GM19438 (cell line): ENCODE data around the gene TMEFF1.

Experiments used
- ATAC-seq: cut with Tn5 transposase; IDR thresholded peaks from one replicate; pipeline ENCODE4 v1.9.1; 2021; ENCODE audit warnings: low read depth; ENCODE audit not compliant: unreplicated experiment

Gene TMEFF1

GRCh38 chr9:100598641-100599145 lies 125.7 kb downstream of the TMEFF1 start:
- peak; percentile 82 for ATAC-seq

- no peak for ATAC-seq
Observed at GRCh38 chr9:100600521-100601079, 127.7 kb downstream of the TMEFF1 start.

- no peak for ATAC-seq
Observed at GRCh38 chr9:100601216-100601615, 128.3 kb downstream of the TMEFF1 start.

- ATAC-seq, result no peak
Observed at GRCh38 chr9:100602342-100602801, 129.4 kb downstream of the TMEFF1 start.

- ATAC-seq, result no peak
Observed at GRCh38 chr9:100605405-100605804, 132.5 kb downstream of the TMEFF1 start.

GRCh38 chr9:100619194-100619593 lies 146.2 kb downstream of the TMEFF1 start:
- no peak for ATAC-seq

GRCh38 chr9:100619665-100620064 lies 146.7 kb downstream of the TMEFF1 start:
- ATAC-seq, result no peak

GRCh38 chr9:100623969-100624368 lies 151.0 kb downstream of the TMEFF1 start:
- no peak for ATAC-seq

- ATAC-seq, result no peak
Observed at GRCh38 chr9:100626949-100627348, 154.0 kb downstream of the TMEFF1 start.
